HUDEP-2 (cell line): ENCODE results near the gene UCN.

Experiments
- DNase-seq, 76 experiments: peaks; one replicate each; lab custom pipeline; 2025; ENCODE audit not compliant: unreplicated experiment in 76 of 76; lab: John Stamatoyannopoulos, UW

Gene UCN

GRCh38 chr2:27263287-27264252 is 44.7 kb downstream of the UCN start:
- no peak for DNase-seq

- DNase-seq = peak in 43 of 76 experiments; percentile 5 to 70 (median 31)
Observed at GRCh38 chr2:27262379-27263286, 45.6 kb downstream of the UCN start, which contains the start of gene SLC30A3. Gene SLC30A3 (minus strand): TSS chr2:27263047. CDS start chr2:27262906, 141 bp downstream.

GRCh38 chr2:27261926-27262298 is 46.3 kb downstream of the UCN start:
- no peak for DNase-seq

GRCh38 chr2:27261241-27261925 is 46.9 kb downstream of the UCN start:
- DNase-seq = no peak

- DNase-seq = no peak
Observed at GRCh38 chr2:27258051-27258450, 50.2 kb downstream of the UCN start.
